HG03175 (cell line): ENCODE results near the gene GPR137C.

Experiments used
- ATAC-seq: cut with Tn5 transposase; IDR thresholded peaks from one replicate; pipeline ENCODE4 v1.9.1; 2021; ENCODE audit warnings: mild to moderate bottlenecking, moderate library complexity; ENCODE audit not compliant: unreplicated experiment

Gene GPR137C

DNA sequence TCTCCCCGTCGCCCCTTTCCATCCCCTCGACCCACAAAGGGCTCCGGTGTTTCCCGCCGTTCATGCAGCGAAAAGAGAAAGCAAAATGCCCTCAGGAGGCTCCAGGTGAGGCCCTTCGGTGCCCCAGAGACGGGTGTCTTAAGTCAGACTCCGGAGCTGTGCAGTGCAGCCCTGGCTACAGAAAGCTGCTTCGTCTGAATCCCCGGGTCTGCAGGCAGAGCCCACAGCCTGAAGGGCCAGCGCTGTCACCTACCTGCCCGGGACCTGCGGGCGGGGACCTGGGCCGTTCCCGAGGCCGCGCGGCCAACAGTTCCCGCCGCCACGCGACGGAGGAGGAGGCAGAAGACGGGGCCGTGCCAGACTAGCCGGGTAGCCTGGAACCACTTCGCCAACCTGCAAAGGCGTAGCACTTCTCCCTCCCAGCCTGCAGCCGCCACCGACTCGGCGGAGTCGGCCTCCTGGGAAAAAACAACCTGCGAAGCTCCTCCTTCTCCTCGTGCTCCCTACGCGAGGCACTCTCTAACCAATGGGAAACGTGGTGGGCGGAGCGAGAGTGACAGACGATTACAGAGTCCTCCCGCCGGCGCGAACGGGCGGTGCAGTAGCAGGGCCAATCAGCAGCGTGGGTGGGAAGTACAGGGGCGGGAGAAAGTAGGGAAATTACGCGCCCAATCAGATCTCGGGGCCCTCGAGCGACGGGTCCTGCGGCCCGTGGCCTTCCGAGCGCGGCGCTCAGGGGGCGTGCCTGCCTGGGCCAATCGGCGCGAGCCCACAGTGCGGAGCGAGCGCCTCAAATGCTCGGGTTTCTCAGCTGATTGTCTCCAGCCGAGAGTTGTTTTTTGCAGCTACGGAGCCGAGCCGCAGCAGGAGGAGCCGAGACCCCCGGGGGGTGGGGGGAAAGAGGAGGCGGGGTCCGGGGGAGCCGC, at the start of gene GPR137C, which contains the start of gene TXNDC16:
Gene GPR137C (plus strand): TSS at position 774 of the 926 bp plus-strand sequence. CDS start 312 bp downstream, outside the sequence.
Gene TXNDC16 (minus strand): TSS at position 443 of the 926 bp plus-strand sequence. CDS start 8,948 bp downstream, outside the sequence.
- peak; percentile 92 for ATAC-seq

DNA sequence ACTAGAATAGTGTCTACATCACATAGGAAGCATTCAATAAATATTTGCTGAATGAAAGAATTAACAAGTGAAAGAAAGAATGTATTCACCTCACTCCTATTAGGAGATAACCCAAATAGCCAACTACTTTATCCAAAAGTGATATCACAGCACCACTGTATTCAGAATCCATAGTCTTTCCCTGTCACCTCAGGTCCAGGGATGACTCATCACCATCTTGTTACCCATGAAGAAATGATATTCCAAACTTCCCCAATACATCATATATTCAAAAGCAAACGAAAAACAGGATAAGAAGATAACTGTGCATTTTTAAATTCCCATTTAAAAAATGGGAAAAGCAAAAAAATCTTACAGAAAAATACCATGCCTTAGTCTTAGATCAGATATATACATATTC, 39.4 kb upstream of the GPR137C start:
- ATAC-seq: no peak

DNA sequence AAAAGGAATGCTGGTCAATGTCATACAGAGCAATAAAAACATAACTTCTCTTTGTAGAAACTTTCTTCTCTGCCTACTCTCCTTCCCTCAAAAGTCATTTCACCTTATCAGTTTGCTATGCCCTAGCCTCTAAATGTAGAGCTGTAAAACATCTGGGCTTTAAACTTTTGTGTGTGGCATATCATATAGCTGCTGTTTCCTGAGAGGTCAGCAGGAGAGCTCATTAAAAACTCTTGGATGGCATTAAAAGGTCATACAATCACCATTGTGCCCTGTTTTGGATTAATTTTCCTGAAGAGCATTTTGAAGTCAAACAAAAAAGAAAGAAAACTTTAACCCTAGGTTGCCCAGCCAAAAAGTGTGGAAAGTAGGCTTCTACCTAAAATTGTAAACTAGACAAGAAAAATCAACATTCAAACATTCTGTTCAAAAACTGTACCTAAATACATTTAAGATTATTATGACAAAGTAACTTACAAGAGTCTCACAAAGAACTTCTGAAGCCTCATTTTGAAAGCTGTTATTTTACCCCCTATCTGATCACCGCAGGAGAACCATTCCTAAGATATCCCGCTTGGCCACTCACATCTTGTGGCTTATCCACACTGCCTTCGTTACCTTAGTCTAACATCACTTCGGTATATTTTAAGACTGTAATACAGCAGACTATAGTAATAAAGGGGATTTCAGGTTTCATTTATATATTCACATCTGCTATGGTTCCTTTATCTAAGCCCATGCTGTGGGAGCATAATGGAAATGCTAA, 38.4 kb upstream of the GPR137C start:
- ATAC-seq: no peak

DNA sequence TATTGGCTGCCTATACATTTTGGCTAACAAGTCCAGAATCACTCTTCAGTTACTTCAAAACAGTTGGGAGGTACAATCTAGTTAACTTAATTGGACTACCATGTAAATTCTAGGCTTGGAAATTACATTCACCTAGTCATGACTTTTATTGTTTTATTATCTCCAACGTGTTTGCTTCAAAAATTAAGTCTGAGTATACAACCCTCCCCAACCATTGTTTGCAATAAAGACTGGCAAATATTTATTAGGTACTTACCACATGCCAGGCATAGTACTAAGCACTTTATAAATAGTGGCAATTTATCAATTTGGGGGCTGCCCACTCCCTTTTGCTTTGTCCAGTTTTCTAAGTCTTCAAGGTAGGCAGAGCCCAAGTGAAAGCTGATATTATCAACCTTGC, 30.6 kb upstream of the GPR137C start:
- no peak for ATAC-seq

GRCh38 chr14:52522581-52523345, 29.9 kb upstream of the GPR137C start:
- no peak for ATAC-seq

GRCh38 chr14:52527052-52527451, 25.6 kb upstream of the GPR137C start:
- no peak for ATAC-seq

DNA sequence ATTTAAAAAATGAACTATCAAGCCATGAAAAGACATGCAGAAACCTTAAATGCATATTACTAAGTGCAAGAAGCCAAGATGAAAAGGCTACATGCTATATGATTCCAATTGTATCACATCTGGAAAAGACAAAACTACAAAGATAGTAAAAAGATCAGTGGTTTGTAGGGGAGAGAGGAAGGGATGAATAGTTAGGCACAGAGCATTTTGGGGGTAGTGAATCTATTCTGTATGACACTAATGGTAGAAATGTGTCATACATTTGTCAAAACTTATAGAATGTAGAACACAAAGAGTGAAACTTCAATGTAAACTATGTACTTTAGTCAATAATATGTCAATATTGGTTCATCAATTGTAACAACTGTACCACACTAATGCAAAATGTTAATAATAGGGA, 21.2 kb upstream of the GPR137C start:
- no peak for ATAC-seq

DNA sequence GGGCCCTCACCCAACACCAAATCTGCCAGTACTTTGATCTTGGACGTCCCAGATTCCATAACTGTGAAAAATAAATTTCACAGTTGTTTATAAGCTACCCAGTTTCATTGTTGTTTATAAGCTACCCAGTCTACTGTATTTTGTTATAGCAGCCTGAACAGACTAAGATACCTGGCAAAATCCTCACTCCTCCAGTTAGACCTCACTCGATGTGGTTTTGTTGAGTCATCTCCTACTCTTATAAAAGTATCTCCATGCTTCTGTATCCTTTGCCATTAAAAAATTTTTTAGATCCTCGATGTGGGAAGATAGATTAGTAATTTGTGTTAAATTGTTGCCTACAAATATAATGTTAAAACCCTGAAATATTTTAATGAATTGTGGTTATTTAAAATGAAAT, 16.4 kb upstream of the GPR137C start:
- ATAC-seq: no peak

- no peak for ATAC-seq
Observed at GRCh38 chr14:52538623-52539022, 14.0 kb upstream of the GPR137C start.

DNA sequence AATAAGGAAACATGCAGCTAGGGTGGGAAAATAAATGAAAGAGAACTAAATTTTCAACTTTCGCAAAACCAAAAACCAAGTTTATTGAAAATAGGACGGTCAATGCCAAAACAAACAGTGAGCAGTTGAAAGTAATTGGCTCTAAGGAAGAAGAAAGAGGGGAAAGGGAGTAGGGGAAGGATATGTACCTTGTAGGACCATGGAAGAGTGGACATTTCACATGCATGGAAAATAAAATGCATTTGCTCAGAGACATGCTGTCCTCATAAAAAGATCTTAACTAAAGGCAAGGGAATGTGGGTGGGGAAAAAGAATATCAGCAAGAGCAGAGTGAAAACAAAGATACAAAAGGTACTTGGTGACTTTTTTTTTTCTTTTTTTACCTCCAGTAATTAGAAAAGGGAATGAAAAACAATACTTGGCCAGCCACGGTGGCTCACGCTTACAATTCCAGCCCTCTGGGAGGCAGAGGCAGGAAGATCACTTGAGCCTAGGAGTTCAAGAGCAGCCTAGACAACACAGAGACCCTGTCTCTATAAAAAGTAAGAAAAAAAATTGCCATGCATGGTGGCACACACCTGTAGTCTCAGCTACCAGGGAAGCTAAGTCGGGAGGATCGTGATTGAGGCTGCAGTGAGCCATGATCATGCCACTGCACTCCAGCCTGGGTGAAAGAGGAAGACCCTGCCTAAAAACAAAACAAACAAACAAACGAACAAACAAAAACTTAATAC, 6.9 kb upstream of the GPR137C start:
- no peak for ATAC-seq

GRCh38 chr14:52546318-52546670, 6.3 kb upstream of the GPR137C start:
- no peak for ATAC-seq

GRCh38 chr14:52547027-52547426, 5.6 kb upstream of the GPR137C start:
- no peak for ATAC-seq

DNA sequence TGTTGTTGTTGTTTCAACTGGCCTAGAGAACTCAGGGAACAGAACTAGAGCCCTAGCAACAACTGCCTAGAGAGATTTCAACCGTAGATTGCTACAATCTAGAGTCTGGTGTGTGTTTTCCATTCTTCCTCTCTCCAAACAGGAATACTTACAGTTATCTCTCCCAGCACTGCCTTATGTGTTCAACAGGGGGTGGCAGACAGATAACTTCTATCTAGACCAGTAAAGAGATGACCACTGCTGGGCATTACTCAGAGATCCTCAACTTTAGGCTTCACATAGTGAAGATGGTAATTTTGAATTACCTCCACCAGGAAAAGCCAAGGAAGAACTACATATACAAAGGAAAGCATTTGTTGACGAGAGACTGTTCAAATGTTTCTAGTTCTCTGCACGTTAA, 5.1 kb upstream of the GPR137C start:
- ATAC-seq: no peak

GRCh38 chr14:52550661-52551060, 2.0 kb upstream of the GPR137C start:
- ATAC-seq: no peak

DNA sequence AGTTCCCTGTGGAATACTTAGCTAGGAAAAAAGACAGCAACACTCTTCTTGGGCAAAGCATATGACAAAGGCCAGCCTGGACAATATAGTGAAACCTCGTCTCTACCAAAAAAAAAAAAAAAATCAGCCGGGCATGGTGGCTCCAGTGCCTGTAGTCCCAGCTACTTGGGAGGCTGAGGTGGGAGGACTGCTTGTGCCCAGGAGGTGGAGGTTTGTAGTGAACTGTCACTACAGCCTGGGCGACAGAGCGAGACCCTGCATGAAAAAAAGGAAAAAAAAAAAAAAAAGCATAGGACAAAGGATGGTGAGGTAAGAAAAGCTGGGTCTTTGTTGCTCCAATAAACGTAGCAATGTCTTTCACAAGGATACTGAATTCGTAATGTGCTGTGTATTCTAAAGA, 1.4 kb upstream of the GPR137C start:
- no peak for ATAC-seq

DNA sequence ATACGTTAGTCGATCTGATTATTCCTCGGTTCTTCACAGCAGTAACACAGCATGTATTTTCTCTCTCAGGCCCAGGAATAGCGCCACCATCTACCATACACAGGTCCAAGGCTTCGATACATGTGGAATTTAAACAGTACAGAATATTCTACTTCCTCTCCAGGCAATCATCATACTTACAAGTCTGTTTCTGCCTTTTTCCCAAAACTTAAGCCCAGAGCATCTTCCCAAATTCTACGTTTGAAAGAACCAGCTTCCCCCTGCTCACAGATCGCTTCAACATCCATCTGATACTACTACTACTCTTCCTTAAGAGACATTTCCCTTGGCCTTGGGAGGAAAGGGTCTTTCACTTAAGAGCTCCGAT, 957 bp upstream of the GPR137C start:
- no peak for ATAC-seq

DNA sequence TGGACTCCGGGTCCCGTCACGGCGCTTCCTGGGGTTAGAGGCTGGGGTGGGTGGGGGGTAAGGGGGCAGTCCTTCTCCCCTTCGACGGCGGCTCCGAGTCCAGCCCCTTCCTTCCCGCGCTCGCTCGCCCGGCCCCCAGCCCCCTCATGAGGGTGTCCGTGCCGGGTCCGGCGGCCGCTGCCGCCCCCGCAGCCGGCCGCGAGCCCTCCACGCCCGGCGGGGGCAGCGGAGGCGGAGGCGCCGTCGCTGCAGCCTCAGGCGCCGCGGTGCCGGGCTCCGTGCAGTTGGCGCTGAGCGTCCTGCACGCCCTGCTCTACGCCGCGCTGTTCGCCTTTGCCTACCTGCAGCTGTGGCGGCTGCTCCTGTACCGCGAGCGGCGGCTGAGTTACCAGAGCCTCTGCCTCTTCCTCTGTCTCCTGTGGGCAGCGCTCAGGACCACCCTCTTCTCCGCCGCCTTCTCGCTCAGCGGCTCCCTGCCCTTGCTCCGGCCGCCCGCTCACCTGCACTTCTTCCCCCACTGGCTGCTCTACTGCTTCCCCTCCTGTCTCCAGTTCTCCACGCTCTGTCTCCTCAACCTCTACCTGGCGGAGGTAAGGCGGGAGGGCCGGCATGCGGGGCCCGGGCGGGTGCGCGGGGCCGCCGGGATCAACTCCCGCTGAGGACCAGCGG, 500 bp downstream of the GPR137C start:
- peak; percentile 19 for ATAC-seq

GRCh38 chr14:52553671-52554575, 1.3 kb downstream of the GPR137C start:
- no peak for ATAC-seq

DNA sequence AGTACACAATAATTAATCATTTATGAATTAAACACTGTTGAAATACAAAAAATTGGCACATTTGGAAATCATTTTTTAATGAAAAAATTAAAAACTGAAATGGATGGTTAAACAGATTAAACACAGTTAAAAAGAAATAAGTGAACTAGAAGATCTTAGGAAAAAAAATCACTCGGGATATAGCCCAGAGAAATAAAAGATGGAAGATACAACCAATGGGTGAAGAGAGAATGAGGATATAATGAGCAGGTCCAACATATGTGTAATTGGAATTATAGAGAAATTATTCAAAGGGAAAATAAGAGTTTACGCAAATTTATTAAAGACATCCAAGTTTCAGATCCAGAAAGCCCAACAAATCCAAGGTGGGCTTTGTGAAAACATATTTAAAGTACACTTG, 6.1 kb downstream of the GPR137C start:
- ATAC-seq: no peak
